Ramos (cell line): ENCODE results near the gene MAP3K12.
"Not testable (repeated sequence)": the region's sequence is repeated elsewhere in the genome, so short reads cannot be mapped to it uniquely, and the experiment has no call there.

Source experiments
- in situ Hi-C: fragments of 300-500 bp; cut with MboI; formaldehyde crosslinking; loops from one replicate; pipeline ENCODE4 v1.14.3; 2022; ENCODE audit warnings: low sequenced_read_pairs; ENCODE audit not compliant: unreplicated experiment

Gene MAP3K12

DNA sequence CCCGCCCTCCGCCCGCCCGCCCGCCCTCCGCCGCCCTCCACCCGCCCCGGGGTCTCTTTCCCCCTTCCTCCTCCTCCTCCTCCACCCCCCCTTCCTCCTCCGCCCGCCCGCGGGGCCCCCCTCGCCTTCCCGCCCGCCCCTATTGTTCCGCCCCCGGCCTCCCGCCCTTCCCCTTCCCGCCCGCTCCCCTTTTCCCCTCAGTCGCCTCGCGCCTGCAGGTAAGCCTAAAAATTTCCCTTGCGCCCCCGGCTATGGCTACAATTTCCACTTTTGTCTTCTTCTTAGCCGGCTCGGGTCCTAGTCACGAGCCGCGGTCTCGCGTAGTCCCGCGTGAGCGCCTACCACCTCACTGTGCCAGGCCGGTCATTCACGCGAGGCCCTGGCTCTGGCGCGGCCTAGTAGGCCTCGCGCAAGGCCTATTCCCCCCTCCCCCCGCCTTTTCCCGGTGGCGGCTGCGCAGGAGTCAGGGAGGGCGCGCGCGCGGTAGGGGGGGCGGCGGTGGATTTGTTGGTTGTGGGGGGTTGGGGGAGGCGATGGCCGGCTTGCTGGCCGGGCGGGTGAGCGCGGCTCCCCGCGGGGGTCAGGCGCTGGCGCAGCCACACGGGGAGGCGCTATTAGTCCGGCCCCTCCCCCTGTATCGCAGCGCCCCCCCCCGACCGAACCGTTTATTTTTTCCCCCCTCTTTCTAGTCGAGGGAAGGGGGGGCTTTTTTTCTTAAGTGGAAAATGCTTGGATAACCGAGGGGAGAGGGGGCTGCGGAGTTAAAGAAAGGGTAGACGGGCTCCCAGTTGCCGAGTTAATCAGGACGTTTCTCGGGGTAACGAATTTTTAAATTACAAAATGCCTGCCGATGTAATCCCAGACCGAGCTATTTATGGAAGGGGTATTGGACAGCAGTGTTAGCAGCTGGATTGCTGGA lies 46.8 kb downstream of the MAP3K12 start:
- in situ Hi-C loops, result no loop called here

DNA sequence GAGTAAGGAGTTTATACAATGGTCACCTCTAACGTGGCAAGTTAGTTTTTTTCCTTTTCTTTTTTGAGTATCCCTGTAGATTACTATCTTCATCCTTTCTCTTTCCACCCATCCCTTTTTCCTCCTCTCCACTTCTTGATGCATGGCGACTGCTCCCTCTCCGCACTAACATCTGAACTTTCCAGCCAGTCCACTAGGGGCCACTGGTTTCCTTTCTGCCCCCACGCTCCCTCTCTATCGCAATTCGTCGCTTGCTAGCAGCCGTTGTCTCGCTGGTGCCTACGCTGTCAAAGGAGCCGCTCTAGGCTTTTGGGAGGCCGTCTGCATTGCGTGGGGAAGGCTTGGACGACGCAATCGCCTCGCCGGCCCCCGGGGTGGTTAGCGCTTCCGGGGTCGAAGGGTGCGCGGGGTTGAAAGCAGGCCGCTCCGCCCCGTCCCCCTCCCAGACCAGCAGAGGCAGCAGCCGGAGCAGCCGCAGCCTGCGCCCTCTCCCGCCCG lies 47.5 kb downstream of the MAP3K12 start, which contains the start of gene PCBP2:
Gene PCBP2, plus strand, starts transcription at position 442 of the 498 bp plus-strand sequence. CDS start 2,699 bp downstream, outside the sequence.
- in situ Hi-C loops, result no loop called here

DNA sequence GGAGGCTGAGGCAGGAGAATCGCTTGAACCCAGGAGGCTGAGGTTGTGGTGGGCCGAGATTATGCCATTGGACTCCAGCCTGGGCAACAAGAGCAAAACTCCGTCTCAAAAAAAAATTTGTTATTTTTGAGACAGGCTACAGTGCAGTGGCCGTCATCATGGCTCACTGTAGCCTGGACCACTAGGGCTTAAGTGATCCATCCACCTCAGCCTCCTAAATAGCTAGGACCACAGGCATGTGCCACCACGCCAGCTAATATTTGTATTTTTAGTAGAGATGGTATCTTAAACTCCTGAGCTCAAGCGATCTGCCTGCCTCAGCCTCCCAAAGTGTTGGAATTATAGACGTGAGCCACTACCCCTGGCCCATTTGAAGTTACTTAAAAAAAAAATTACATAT lies 48.3 kb downstream of the MAP3K12 start:
- in situ Hi-C loops, result no loop called here

DNA sequence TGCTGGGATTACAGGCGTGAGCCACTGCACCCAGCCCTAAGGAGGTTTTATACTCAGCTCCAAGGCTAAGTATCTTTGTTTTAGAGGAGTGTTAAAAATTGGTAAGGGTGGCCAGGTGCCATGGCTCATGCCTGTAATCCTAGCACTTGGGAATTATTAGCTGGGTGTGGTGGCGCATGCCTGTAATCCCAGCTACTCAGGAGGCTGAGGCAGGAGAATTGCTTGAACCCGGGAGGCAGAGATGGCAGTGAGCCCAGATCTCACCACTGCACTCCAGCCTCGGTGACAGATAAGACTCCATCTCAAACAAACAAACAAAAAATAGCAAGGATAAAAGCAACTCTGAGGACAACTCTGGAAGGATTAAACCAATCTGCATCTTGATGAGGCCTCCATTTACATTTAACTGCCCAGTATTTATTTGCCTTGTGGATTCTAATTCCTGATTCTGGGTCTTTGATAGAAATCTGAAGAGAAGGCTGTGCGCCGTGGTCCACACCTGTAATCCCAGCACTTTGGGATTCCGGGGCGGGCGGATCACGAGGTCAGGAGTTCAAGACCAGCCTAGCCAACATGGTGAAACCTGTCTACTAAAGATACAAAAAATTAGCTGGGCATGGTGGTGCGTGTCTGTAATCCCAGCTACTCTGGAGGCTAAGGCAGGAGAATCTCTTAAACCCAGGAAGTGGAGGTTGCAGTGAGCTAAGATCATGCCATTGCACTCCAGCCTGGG lies 54.5 kb downstream of the MAP3K12 start:
- in situ Hi-C loops, result not testable (repeated sequence)

DNA sequence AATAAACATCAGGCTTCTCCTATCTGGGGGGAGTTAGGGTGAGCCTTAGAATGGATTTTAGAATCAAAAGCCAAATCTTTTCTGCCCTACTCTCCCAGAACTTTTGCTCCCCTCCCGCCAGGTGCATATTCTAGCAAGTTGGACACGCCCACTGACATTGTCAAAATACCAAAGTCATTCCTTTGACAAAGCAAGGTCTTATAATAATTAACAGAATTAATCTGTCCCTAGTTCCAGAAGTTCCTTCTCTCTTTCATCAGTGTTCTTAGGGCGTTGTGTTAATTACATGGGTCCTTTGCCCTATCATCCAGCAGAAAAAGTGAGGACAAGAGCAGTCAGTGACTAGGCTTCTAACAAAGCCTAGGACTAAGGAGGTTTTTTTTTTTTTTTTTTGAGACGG lies 55.3 kb downstream of the MAP3K12 start:
- in situ Hi-C loops, result no loop called here

DNA sequence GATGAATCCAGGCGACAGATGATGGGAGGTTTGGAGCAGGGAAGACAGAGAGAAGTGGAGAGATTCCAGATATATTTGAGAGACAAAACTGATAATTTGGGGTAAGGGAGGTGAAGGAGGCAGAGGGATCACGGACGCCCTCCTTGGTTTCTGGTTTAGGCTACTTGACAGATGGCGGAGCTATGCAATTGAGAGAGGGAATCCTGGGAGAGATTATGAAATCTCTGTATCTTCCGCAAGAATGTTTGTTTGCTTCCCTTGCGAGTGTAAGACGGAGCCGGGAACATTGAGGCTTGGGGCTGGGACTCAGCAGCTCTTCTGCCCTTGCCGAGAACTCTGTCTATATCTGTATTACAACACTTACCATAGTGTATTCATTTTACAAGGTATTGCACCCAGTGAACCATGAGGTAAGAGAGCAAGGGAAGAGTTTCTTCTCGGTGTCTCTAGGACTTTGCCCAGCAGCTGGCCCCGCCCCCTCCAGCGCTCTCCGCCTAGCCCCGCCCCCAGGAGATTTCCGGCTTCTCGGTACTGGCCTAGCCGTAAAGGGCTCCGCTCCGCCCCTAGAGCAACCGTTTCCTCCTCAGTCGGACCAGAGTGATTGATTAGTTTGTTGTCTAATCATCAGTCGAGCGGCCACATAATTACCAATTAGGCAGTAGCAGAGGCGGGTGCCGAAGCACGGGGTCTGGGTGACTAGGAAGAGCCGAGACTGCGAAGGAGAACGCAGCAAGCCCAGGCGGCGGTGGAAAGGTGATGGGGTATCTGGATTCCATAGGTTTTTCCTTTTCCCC lies 58.0 kb downstream of the MAP3K12 start, which contains the start of gene PRR13:
Gene PRR13, plus strand, starts transcription at position 695 of the 794 bp plus-strand sequence. CDS start 981 bp downstream, outside the sequence.
- in situ Hi-C loops, result no loop called here

DNA sequence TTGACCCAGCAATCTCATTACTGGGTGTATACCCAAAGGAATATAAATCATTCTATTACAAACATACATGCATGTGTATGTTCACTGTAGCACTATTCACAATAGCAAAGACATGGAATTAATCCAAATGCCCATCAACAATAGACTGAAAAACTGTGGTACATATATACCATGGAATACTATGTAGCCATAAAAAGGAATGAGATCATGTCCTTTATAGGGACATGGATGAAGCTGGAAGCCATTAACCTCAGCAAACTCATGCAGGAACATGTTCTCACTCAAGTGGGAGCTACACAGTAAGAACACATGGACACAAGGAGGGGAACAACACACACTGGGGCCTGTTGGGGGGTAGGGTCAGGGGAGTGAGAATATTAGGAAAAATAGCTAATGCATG lies 59.7 kb downstream of the MAP3K12 start:
- in situ Hi-C loops, result not testable (repeated sequence)

DNA sequence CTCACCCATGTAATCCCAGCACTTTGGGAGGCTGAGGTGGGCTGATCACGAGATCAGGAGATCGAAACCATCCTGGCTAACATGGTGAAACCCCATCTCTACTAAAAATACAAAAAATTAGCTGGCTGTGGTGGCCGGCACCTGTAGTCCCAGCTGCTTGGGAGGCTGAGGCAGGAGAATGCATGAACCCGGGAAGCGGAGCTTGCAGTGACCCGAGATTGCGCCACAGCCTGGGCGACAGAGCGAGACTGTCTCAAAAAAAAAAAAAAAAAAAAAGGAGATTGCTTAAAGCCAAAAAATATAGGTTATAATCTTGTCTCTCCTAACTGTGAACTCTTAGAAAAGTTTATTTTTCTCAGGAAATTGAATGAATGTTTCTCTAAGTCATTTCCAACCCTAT lies 63.9 kb downstream of the MAP3K12 start:
- in situ Hi-C loops, result not testable (repeated sequence)

DNA sequence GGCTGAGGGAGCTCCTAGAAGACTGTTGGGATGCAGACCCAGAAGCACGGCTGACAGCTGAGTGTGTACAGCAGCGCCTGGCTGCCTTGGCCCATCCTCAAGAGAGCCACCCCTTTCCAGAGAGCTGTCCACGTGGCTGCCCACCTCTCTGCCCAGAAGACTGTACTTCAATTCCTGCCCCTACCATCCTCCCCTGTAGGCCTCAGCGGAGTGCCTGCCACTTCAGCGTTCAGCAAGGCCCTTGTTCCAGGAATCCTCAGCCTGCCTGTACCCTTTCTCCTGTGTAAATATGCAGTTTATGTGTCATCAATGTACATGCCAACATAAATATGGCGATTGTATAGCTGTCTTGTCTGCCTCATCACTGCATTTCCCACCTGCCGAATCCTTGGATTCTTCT lies 68.1 kb downstream of the MAP3K12 start:
- in situ Hi-C loops, result no loop called here

DNA sequence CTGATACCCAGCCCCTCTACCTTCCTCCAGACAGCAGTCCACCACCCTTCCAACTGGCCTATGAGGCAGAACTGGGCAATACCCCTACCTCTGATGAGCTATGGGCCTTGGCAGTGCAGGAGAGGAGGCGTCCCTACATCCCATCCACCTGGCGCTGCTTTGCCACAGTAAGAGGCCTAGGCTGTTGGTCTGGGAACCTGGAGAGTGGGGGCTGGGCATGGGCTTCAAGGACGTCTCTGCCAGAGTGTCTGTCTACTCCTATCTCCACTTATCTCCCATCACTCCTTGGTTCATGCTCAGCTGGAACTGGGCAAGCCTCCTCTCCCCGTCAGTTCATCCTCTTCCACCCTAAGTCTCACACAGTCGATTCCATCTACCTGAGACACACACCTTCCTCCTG lies 69.1 kb downstream of the MAP3K12 start:
- in situ Hi-C loops, result no loop called here
